Measurements from ENCODE around the gene NHERF1.

The NHERF1 gene

DNA sequence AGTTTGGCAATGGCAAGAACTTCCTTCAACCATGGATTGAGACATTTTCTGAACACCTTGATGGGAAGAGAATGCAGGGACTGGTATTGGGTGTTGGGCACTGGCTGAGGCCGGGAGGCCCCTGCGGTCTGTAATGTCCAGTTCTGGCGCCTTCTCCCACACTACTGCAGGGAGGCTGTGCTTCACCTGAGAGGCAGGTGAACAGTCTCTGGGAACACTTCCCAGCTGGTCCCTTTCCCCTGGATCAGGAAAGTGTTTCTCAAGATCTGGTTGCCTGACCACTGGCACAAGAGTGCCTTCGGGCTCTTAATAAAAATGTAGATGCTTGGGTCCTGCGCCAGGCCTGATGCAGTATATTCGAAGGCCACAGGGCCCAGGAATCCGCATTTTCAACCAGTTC, 56.3 kb downstream of the NHERF1 start (continued):
- no peak for TF ChIP-seq INSM2 (tag by site-specific recombination; IDR thresholded peaks at IDR 0.05)
- no peak for TF ChIP-seq ZFP3 (tag by site-specific recombination; IDR thresholded peaks at IDR 0.05; ENCODE audit: low read depth)
- no peak for TF ChIP-seq BCL11B (tag by site-specific recombination; IDR thresholded peaks at IDR 0.05; ENCODE audit: low read depth)
- no peak for TF ChIP-seq MZF1 (tag by site-specific recombination; IDR thresholded peaks at IDR 0.05; ENCODE audit: borderline replicate concordance)
- TF ChIP-seq ZNF362 (tag by site-specific recombination; IDR thresholded peaks at IDR 0.05): no peak

- Histone ChIP-seq H3K4me3 (ENCODE audit: low read depth, low read length) (no peak overlapping the region), H3K9me3 (ENCODE audit: control insufficient read depth, insufficient read depth, low read depth, low read length) (no peaks in the 10 kb centered on the region), H3K4me1 (ENCODE audit: control insufficient read depth, insufficient read depth, low read length) (no peaks in the 10 kb centered on the region), H3K27ac (ENCODE audit: extremely low read depth, low read depth, low read length) (no peak overlapping the region), H3K36me3 (ENCODE audit: control insufficient read depth in 2 of 2, insufficient read depth in 1 of 2, low read length in 2 of 2) (peaks cover 0 to 51% of the 10 kb centered on the region in 2 experiments; a peak in 1 of 3 replicates)
- TF ChIP-seq ZNF423 (tag by site-specific recombination; IDR thresholded peaks at IDR 0.05) (no peak), ZNF133 (tag by site-specific recombination; IDR thresholded peaks at IDR 0.05) (no peak), ZNF112 (tag by site-specific recombination; IDR thresholded peaks at IDR 0.05) (no peak), ZNF19 (tag by site-specific recombination; IDR thresholded peaks at IDR 0.05; ENCODE audit: low read depth) (no peak), ZNF146 (tag by site-specific recombination; IDR thresholded peaks at IDR 0.05) (no peak), BCL11A (tag by site-specific recombination; IDR thresholded peaks at IDR 0.05; ENCODE audit: low read depth) (no peak), BCL11B (tag by site-specific recombination; IDR thresholded peaks at IDR 0.05; ENCODE audit: low read depth) (no peak), ZNF837 (tag by site-specific recombination; IDR thresholded peaks at IDR 0.05) (no peak), KLF9 (tag by site-specific recombination; IDR thresholded peaks at IDR 0.05; ENCODE audit: low read depth) (no peak), ZSCAN16 (tag by site-specific recombination; IDR thresholded peaks at IDR 0.05) (no peak), ATF2 (tag by site-specific recombination; IDR thresholded peaks at IDR 0.05; ENCODE audit: low read depth) (no peak), KLF7 (tag by site-specific recombination; IDR thresholded peaks at IDR 0.05; ENCODE audit: borderline replicate concordance) (no peak), ZNF629 (tag by site-specific recombination; IDR thresholded peaks at IDR 0.05) (no peak), ZBTB1 (tag by site-specific recombination; IDR thresholded peaks at IDR 0.05) (no peak), ZNF138 (tag by site-specific recombination; IDR thresholded peaks at IDR 0.05; ENCODE audit: borderline replicate concordance) (no peak), ZNF707 (tag by site-specific recombination; IDR thresholded peaks at IDR 0.05) (no peak), ZNF521 (tag by site-specific recombination; IDR thresholded peaks at IDR 0.05) (no peak), ZNF610 (tag by site-specific recombination; IDR thresholded peaks at IDR 0.05; ENCODE audit: borderline replicate concordance) (no peak), ZNF654 (tag by site-specific recombination; IDR thresholded peaks at IDR 0.05; ENCODE audit: low read depth) (no peak)
- TF ChIP-seq, protein P1, sequence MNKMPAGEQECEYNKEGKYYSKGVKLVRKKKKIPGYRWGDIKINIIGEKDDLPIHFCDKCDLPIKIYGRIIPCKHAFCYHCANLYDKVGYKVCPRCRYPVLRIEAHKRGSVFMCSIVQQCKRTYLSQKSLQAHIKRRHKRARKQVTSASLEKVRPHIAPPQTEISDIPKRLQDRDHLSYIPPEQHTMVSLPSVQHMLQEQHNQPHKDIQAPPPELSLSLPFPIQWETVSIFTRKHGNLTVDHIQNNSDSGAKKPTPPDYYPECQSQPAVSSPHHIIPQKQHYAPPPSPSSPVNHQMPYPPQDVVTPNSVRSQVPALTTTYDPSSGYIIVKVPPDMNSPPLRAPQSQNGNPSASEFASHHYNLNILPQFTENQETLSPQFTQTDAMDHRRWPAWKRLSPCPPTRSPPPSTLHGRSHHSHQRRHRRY (tag by site-specific recombination; IDR thresholded peaks at IDR 0.05): no peak
- POLR2A ChIA-PET: interaction anchor here (0.5 to 0.8 kb wide), 2 partner anchors 67 to 640 kb away, joined by 3 read pairs; partner anchors contain the start of gene FDXR
- CTCF ChIA-PET: interaction anchor here (0.6 to 5.8 kb wide), 4 partner anchors 10 to 60 kb away, joined by 3 to 41 read pairs (median 4); no protein-coding TSS in a partner anchor
Observed at GRCh38 chr17:74805591-74805991, 57.2 kb downstream of the NHERF1 start.
